ENCODE data around the gene TUBB6.

DNA sequence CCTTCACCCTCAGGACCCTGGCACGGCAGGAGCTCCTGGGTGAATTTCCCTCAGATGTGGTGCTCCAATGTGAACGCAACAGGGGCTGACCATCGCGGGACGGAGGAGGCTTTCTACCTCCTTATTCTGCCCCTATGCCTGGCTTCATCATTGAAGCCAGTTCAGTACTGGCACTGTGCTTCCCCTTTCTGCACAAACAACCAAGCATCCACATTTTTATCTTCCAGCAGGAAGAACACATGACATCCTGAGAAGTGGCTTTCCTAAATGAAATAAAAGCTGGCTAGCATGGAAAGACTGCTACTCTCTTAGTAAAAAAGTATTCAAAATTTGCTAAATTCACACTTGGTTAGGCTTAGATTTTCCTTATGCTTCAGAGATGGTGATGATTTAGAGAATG is 44.1 kb downstream of the TUBB6 start:
- TF ChIP-seq CTCF (IDR thresholded peaks at IDR 0.05): no peak
- TF ChIP-seq POLR2A (IDR thresholded peaks at IDR 0.05): no peak

Measured in heart left ventricle (tissue), 13 donors.